Activated CD4-positive, alpha-beta T cell treated with anti-CD3 and anti-CD28 coated beads for 4 hours (primary cell): Measurements from ENCODE around the gene THBS2.
"Not testable (repeated sequence)": the region's sequence is repeated elsewhere in the genome, so short reads cannot be mapped to it uniquely, and the experiment has no call there.

Experiments
- DNase-seq, 2 donors: peaks; one replicate each; pipeline ENCODE4 v3.0.0-alpha.2; 2020

Gene THBS2

GRCh38 chr6:169253337-169254238 lies at the start of gene THBS2:
Gene THBS2 (minus strand): TSS chr6:169253846. CDS start chr6:169250784, 3,062 bp downstream.
- DNase-seq: no peak

- no peak for DNase-seq
Measured at GRCh38 chr6:169302716-169303115, 49.1 kb upstream of the THBS2 start.

GRCh38 chr6:169302255-169302654 lies 48.6 kb upstream of the THBS2 start:
- no peak for DNase-seq

- DNase-seq: no peak
Measured at GRCh38 chr6:169300916-169301315, 47.3 kb upstream of the THBS2 start.

GRCh38 chr6:169298626-169299025 lies 45.0 kb upstream of the THBS2 start:
- not testable (repeated sequence) for DNase-seq

- DNase-seq: no peak
Measured at GRCh38 chr6:169296622-169297021, 43.0 kb upstream of the THBS2 start.

GRCh38 chr6:169296170-169296569 lies 42.5 kb upstream of the THBS2 start:
- no peak for DNase-seq

GRCh38 chr6:169293196-169293595 lies 39.5 kb upstream of the THBS2 start:
- no peak for DNase-seq

GRCh38 chr6:169292338-169293124 lies 38.9 kb upstream of the THBS2 start:
- no peak for DNase-seq

- no peak for DNase-seq
Measured at GRCh38 chr6:169291646-169292337, 38.1 kb upstream of the THBS2 start.

- DNase-seq: no peak
Measured at GRCh38 chr6:169291148-169291547, 37.5 kb upstream of the THBS2 start.

GRCh38 chr6:169289619-169290339 lies 36.1 kb upstream of the THBS2 start:
- no peak for DNase-seq

- no peak for DNase-seq
Measured at GRCh38 chr6:169289257-169289618, 35.6 kb upstream of the THBS2 start.

- no peak for DNase-seq
Measured at GRCh38 chr6:169288591-169288990, 34.9 kb upstream of the THBS2 start.

- no peak for DNase-seq
Measured at GRCh38 chr6:169287675-169288074, 34.0 kb upstream of the THBS2 start.

- DNase-seq: no peak
Measured at GRCh38 chr6:169286961-169287360, 33.3 kb upstream of the THBS2 start.

- no peak for DNase-seq
Measured at GRCh38 chr6:169285165-169285564, 31.5 kb upstream of the THBS2 start.

- DNase-seq: no peak
Measured at GRCh38 chr6:169283924-169284323, 30.3 kb upstream of the THBS2 start.

GRCh38 chr6:169282043-169282442 lies 28.4 kb upstream of the THBS2 start:
- DNase-seq: no peak

GRCh38 chr6:169277619-169278018 lies 24.0 kb upstream of the THBS2 start:
- DNase-seq: no peak

- no peak for DNase-seq
Measured at GRCh38 chr6:169274781-169275180, 21.1 kb upstream of the THBS2 start.

GRCh38 chr6:169273511-169273910 lies 19.9 kb upstream of the THBS2 start:
- no peak for DNase-seq

GRCh38 chr6:169271877-169272216 lies 18.2 kb upstream of the THBS2 start:
- DNase-seq: no peak
